Keratinocyte (primary cell): Measurements from ENCODE around the gene POPDC3. TPM values are rescaled to one million over a fixed set of nuclear protein-coding genes. Genes with fewer than 3 reads are reported as not detected.

Source experiments
- DNase-seq: peaks from one replicate; pipeline ENCODE4 v3.0.0-alpha.2; 2011; ENCODE audit warnings: low read depth, missing footprints, low spot score
- FAIRE-seq: peaks from 2 replicates; lab custom pipeline; 2011; peaks lifted over from hg19 to GRCh38; lab: Jason Lieb, UNC
- H2AFZ ChIP-seq: 2 replicates; pipeline ENCODE4 v1.6.0; 2012; ENCODE audit warnings: low read length, control low read depth, inconsistent platforms; ENCODE audit not compliant: control insufficient read depth
- H3K27ac ChIP-seq: 2 replicates; pipeline ENCODE4 v1.5.1; 2011; ENCODE audit warnings: low read length; ENCODE audit not compliant: control insufficient read depth, insufficient read depth
- H3K27me3 ChIP-seq: 3 replicates; pipeline ENCODE4 v1.6.0; 2011; ENCODE audit warnings: low read length; ENCODE audit not compliant: control insufficient read depth, insufficient read depth; ENCODE audit errors: extremely low read depth
- H3K36me3 ChIP-seq, 2 experiments: 2 replicates in 1 of 2; 3 replicates in 1 of 2; pipeline ENCODE4 v1.5.1; 2011; ENCODE audit warnings: low read length in 2 of 2, mild to moderate bottlenecking in 1 of 2; ENCODE audit not compliant: control insufficient read depth in 2 of 2, insufficient read depth in 2 of 2; ENCODE audit errors: extremely low read depth in 1 of 2
- H3K4me1 ChIP-seq: 3 replicates; pipeline ENCODE4 v1.5.1; 2011; ENCODE audit warnings: low read length; ENCODE audit not compliant: control insufficient read depth, insufficient read depth; ENCODE audit errors: extremely low read depth
- H3K4me2 ChIP-seq: 3 replicates; pipeline ENCODE4 v1.6.0; 2011; ENCODE audit warnings: low read depth, low read length; ENCODE audit not compliant: control insufficient read depth, insufficient read depth; ENCODE audit errors: extremely low read depth
- H3K4me3 ChIP-seq, 3 experiments: fragments of 200-600 bp in 1 of 3; sonication (generic) in 1 of 3; 2 replicates in 2 of 3; 3 replicates in 1 of 3; pipeline ENCODE4 v1.5.1; 2011 to 2016; ENCODE audit warnings: low read length in 3 of 3, mild to moderate bottlenecking in 3 of 3, control low read depth in 2 of 3, inconsistent platforms in 1 of 3, low read depth in 1 of 3, mixed read lengths in 1 of 3, mixed run types in 1 of 3, moderate library complexity in 1 of 3; ENCODE audit not compliant: control insufficient read depth in 2 of 3, insufficient read depth in 2 of 3; ENCODE audit errors: extremely low read depth in 1 of 3
- H3K79me2 ChIP-seq: 2 replicates; pipeline ENCODE4 v1.6.0; 2012; ENCODE audit warnings: low read length; ENCODE audit not compliant: control insufficient read depth, insufficient read depth
- H3K9ac ChIP-seq: 3 replicates; pipeline ENCODE4 v1.6.0; 2011; ENCODE audit warnings: low read length; ENCODE audit not compliant: control insufficient read depth, insufficient read depth; ENCODE audit errors: extremely low read depth
- H3K9me1 ChIP-seq: 3 replicates; pipeline ENCODE4 v1.6.0; 2011; ENCODE audit warnings: low read length; ENCODE audit not compliant: control insufficient read depth, insufficient read depth; ENCODE audit errors: extremely low read depth
- H3K9me3 ChIP-seq: 2 replicates; pipeline ENCODE4 v1.5.1; 2012; ENCODE audit warnings: low read depth, low read length; ENCODE audit not compliant: control insufficient read depth
- H4K20me1 ChIP-seq: 3 replicates; pipeline ENCODE4 v1.6.0; 2011; ENCODE audit warnings: low read length; ENCODE audit not compliant: control insufficient read depth, insufficient read depth; ENCODE audit errors: extremely low read depth
- CTCF ChIP-seq, 3 experiments: IDR thresholded peaks in 1 of 3; conservative IDR thresholded peaks in 1 of 3; optimal IDR thresholded peaks in 1 of 3; 2 replicates in 2 of 3; 3 replicates in 1 of 3; pipeline versions ENCODE3 to v1.5.1; 2011; ENCODE audit warnings: low read length in 3 of 3, mild to moderate bottlenecking in 3 of 3, moderate library complexity in 2 of 3, control low read depth in 1 of 3, inconsistent platforms in 1 of 3; ENCODE audit not compliant: insufficient read depth in 2 of 3; ENCODE audit errors: extremely low read depth in 1 of 3
- EZH2 ChIP-seq: IDR thresholded peaks from one replicate; pipeline ENCODE4 v1.6.1; 2012; ENCODE audit warnings: inconsistent platforms, mild to moderate bottlenecking, low read length, moderate library complexity
- dilution Hi-C: fragments of 300-500 bp; cut with MboI; formaldehyde crosslinking; loops from one replicate; pipeline ENCODE4 v1.7.0; 2020; ENCODE audit warnings: low sequenced_read_pairs; ENCODE audit not compliant: extremely low pct_ligation_motif_present
- polyA plus RNA-seq, 5 experiments: library from polyadenylated mRNA; depleted of rRNA in 3 of 5; stranded (reverse) in 3 of 5; stranded (forward) in 1 of 5; unstranded in 1 of 5; fragments of >200 nt; gene quantifications; 1 replicate in 1 of 5; 2 replicates in 3 of 5; 3 replicates in 1 of 5; pipeline versions ENCODE4 v1.2.1 to v1.2.3, GENCODE V29; 2011 to 2012; ENCODE audit warnings: missing spikeins in 2 of 5, low read depth in 1 of 5, low replicate concordance in 1 of 5

The POPDC3 gene
- polyA plus RNA-seq, 1 donor (not counting 4 experiments of a cell fraction or from before 2014, with no cell fraction given), result 17.2 TPM

- Histone ChIP-seq H3K79me2 (no peaks in the 10 kb centered on the region), H3K36me3 (no peaks in the 10 kb centered on the region), H3K27me3 (no peaks in the 10 kb centered on the region), H3K27ac (no peak overlapping the region), H3K4me2 (peak overlapping the region; percentile 3), H4K20me1 (no peaks in the 10 kb centered on the region), H3K4me3 (no peak overlapping the region), H3K4me1 (peaks cover 24% of the 10 kb centered on the region), H3K9ac (no peak overlapping the region), H3K9me1 (peaks cover 2% of the 10 kb centered on the region), H2AFZ (no peak overlapping the region), H3K9me3 (no peaks in the 10 kb centered on the region)
- FAIRE-seq (no peak), DNase-seq (no peak)
- dilution Hi-C loops, result no loop called here
- TF ChIP-seq CTCF (optimal IDR thresholded peaks at IDR 0.05 in 1 of 3, IDR thresholded peaks at IDR 0.05 in 1 of 3, conservative IDR thresholded peaks at IDR 0.05 in 1 of 3; ENCODE audit: extremely low read depth in 1 of 3, insufficient read depth in 2 of 3, low read length in 3 of 3), result no peak
These were observed 32.0 kb upstream of the POPDC3 start for GRCh38 chr6:105211831-105212230.

GRCh38 chr6:105210932-105211531, 31.2 kb upstream of the POPDC3 start:
- DNase-seq, result no peak
- FAIRE-seq, result no peak
- Histone ChIP-seq H3K79me2 (no peaks in the 10 kb centered on the region), H3K9me1 (peaks cover 2% of the 10 kb centered on the region), H3K9ac (no peak overlapping the region), H3K27ac (no peak overlapping the region), H2AFZ (no peak overlapping the region), H3K4me3 (no peak overlapping the region), H3K27me3 (no peaks in the 10 kb centered on the region), H3K9me3 (no peaks in the 10 kb centered on the region), H3K4me2 (no peak overlapping the region), H3K36me3 (no peaks in the 10 kb centered on the region), H4K20me1 (no peaks in the 10 kb centered on the region), H3K4me1 (peaks cover 24% of the 10 kb centered on the region)
- TF ChIP-seq CTCF (optimal IDR thresholded peaks at IDR 0.05 in 1 of 3, IDR thresholded peaks at IDR 0.05 in 1 of 3, conservative IDR thresholded peaks at IDR 0.05 in 1 of 3; ENCODE audit: extremely low read depth in 1 of 3, insufficient read depth in 2 of 3, low read length in 3 of 3), result no peak
- TF ChIP-seq EZH2, result no peak
- dilution Hi-C loops, result no loop called here
